DOHH2 (cell line): ENCODE measurements around the gene STX4.

Experiments
- EZH2phosphoT487 ChIP-seq: fragments of 200-600 bp; sonication (generic); IDR thresholded peaks from 2 replicates; pipeline ENCODE4 v1.6.1; 2017; ENCODE audit warnings: borderline replicate concordance, mild to moderate bottlenecking, antibody characterized with exemption, low read length, moderate library complexity, mixed read lengths
- TF ChIP-seq, protein P1 (sequence below): fragments of 200-600 bp; sonication (generic); IDR thresholded peaks from one replicate; pipeline ENCODE4 v1.5.1; 2014; ENCODE audit warnings: antibody characterized with exemption, mild to moderate bottlenecking, low read depth, low read length; ENCODE audit not compliant: poor library complexity, severe bottlenecking

DNA sequence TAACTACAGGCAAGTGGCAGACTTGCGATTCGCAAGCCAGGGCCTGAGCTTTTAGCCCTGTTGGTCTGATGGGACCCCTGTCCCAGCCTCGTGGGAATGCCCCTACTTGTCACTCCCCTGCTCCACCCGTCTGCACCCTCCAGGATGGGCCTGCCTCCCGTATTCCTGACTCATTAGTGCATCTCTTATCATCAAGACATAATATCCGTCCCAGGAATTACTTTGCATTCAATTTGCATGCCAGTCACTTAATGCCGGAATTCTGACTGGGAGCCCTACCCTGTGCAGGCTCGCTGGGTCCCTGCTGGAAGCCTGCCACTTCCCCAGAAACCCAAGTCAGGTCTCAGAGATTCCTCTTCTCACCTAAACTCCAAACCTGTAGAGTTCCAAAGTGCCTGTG, 52.1 kb downstream of the STX4 start:
- TF ChIP-seq, protein P1, sequence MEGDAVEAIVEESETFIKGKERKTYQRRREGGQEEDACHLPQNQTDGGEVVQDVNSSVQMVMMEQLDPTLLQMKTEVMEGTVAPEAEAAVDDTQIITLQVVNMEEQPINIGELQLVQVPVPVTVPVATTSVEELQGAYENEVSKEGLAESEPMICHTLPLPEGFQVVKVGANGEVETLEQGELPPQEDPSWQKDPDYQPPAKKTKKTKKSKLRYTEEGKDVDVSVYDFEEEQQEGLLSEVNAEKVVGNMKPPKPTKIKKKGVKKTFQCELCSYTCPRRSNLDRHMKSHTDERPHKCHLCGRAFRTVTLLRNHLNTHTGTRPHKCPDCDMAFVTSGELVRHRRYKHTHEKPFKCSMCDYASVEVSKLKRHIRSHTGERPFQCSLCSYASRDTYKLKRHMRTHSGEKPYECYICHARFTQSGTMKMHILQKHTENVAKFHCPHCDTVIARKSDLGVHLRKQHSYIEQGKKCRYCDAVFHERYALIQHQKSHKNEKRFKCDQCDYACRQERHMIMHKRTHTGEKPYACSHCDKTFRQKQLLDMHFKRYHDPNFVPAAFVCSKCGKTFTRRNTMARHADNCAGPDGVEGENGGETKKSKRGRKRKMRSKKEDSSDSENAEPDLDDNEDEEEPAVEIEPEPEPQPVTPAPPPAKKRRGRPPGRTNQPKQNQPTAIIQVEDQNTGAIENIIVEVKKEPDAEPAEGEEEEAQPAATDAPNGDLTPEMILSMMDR: no peak
- no peak for TF ChIP-seq EZH2phosphoT487
